DND-41 (cell line): ENCODE measurements around the gene NPC1.
A peak's percentile ranks its signal among the peaks of the same experiment; 100 is the strongest.

Experiments used
- ATAC-seq: fragments of 200-7000 bp; cut with Tn5 transposase; 3 replicates; pipeline ENCODE4 v1.9.1; 2021; ENCODE audit warnings: low read depth; ENCODE audit not compliant: insufficient read depth
- DNase-seq: peaks from one replicate; pipeline ENCODE4 v3.0.0-alpha.2; 2020
- H2AFZ ChIP-seq: 2 replicates; pipeline ENCODE4 v1.6.0; 2012; ENCODE audit warnings: low read depth, low read length
- H3K27ac ChIP-seq: 2 replicates; pipeline ENCODE4 v1.5.1; 2012; ENCODE audit warnings: low read length, inconsistent platforms
- H3K27me3 ChIP-seq: fragments of 200-600 bp; sonication (generic); 2 replicates; pipeline ENCODE4 v1.6.0; 2012; ENCODE audit warnings: low read length, mild to moderate bottlenecking, inconsistent platforms; ENCODE audit not compliant: insufficient read depth, poor library complexity
- H3K36me3 ChIP-seq: 2 replicates; pipeline ENCODE4 v1.5.1; 2012; ENCODE audit warnings: low read length, inconsistent platforms; ENCODE audit not compliant: insufficient read depth
- H3K4me1 ChIP-seq: 2 replicates; pipeline ENCODE4 v1.5.1; 2012; ENCODE audit warnings: mild to moderate bottlenecking, low read length; ENCODE audit not compliant: insufficient read depth
- H3K4me2 ChIP-seq: 2 replicates; pipeline ENCODE4 v1.6.0; 2012; ENCODE audit warnings: mild to moderate bottlenecking, moderate library complexity, low read length, inconsistent platforms; ENCODE audit not compliant: insufficient read depth
- H3K4me3 ChIP-seq, 2 experiments: fragments of 200-600 bp in 1 of 2; shearing (Covaris generic) in 1 of 2; 2 replicates each; pipeline ENCODE4 v1.5.1; 2012 to 2016; ENCODE audit warnings: inconsistent platforms in 2 of 2, low read length in 2 of 2, mild to moderate bottlenecking in 2 of 2, low read depth in 1 of 2, moderate library complexity in 1 of 2
- H3K79me2 ChIP-seq: 2 replicates; pipeline ENCODE4 v1.6.0; 2012; ENCODE audit warnings: low read length, inconsistent platforms; ENCODE audit not compliant: insufficient read depth
- H3K9ac ChIP-seq: 2 replicates; pipeline ENCODE4 v1.6.0; 2012; ENCODE audit warnings: low read depth, mild to moderate bottlenecking, inconsistent platforms, low read length, moderate library complexity
- H3K9me3 ChIP-seq: 2 replicates; pipeline ENCODE4 v1.5.1; 2012; ENCODE audit warnings: low read length, moderate library complexity, mild to moderate bottlenecking, inconsistent platforms; ENCODE audit not compliant: insufficient read depth, severe bottlenecking
- H4K20me1 ChIP-seq: 2 replicates; pipeline ENCODE4 v1.6.0; 2012; ENCODE audit warnings: low read length; ENCODE audit not compliant: insufficient read depth
- CTCF ChIP-seq: IDR thresholded peaks from 2 replicates; pipeline ENCODE4 v1.5.1; 2012; ENCODE audit warnings: borderline replicate concordance, low read length, moderate library complexity, mild to moderate bottlenecking; ENCODE audit not compliant: poor library complexity, severe bottlenecking; ENCODE audit errors: extremely low read depth
- EZH2 ChIP-seq: IDR thresholded peaks from 3 replicates; pipeline ENCODE4 v1.6.1; 2012; ENCODE audit warnings: borderline replicate concordance, low read depth, mild to moderate bottlenecking, moderate library complexity, low read length, inconsistent platforms; ENCODE audit not compliant: severe bottlenecking

NPC1 gene

GRCh38 chr18:23567671-23568070 is 18.6 kb downstream of the NPC1 start:
- no peak overlapping the region for H3K4me2 ChIP-seq
- no peaks in the 10 kb centered on the region for H3K9me3 ChIP-seq
- no peak overlapping the region for H3K9ac ChIP-seq
- H3K36me3 ChIP-seq: peaks cover 75% of the 10 kb centered on the region
- TF ChIP-seq CTCF (no peak), EZH2 (no peak)
- H2AFZ ChIP-seq: no peak overlapping the region
- H3K4me1 ChIP-seq: no peaks in the 10 kb centered on the region
- H3K79me2 ChIP-seq: no peaks in the 10 kb centered on the region
- no peaks in the 10 kb centered on the region for H4K20me1 ChIP-seq
- no peak overlapping the region for H3K27ac ChIP-seq
- DNase-seq (no peak), ATAC-seq (no peak)
- H3K4me3 ChIP-seq: no peak overlapping the region
- H3K27me3 ChIP-seq: no peaks in the 10 kb centered on the region

- Histone ChIP-seq H3K79me2 (no peaks in the 10 kb centered on the region), H2AFZ (no peak overlapping the region), H3K9me3 (no peaks in the 10 kb centered on the region), H3K4me2 (no peak overlapping the region), H3K27me3 (no peaks in the 10 kb centered on the region), H3K9ac (no peak overlapping the region), H3K36me3 (peaks cover 80% of the 10 kb centered on the region), H3K27ac (no peak overlapping the region), H4K20me1 (no peaks in the 10 kb centered on the region), H3K4me1 (no peaks in the 10 kb centered on the region), H3K4me3 (no peak overlapping the region)
- DNase-seq: no peak
- no peak for TF ChIP-seq EZH2
- no peak for TF ChIP-seq CTCF
- no peak for ATAC-seq
These were observed 20.3 kb downstream of the NPC1 start for GRCh38 chr18:23565916-23566547.

- H3K4me2 ChIP-seq: no peak overlapping the region
- DNase-seq (no peak), ATAC-seq (0 out of 3 replicates have a peak, but pooled peaks have one; percentile 33)
- no peak overlapping the region for H2AFZ ChIP-seq
- no peak overlapping the region for H3K4me3 ChIP-seq
- TF ChIP-seq EZH2 (no peak), CTCF (no peak)
- no peaks in the 10 kb centered on the region for H3K79me2 ChIP-seq
- H3K27me3 ChIP-seq: no peaks in the 10 kb centered on the region
- no peaks in the 10 kb centered on the region for H3K9me3 ChIP-seq
- H3K9ac ChIP-seq: no peak overlapping the region
- H3K27ac ChIP-seq: no peak overlapping the region
- no peaks in the 10 kb centered on the region for H4K20me1 ChIP-seq
- H3K4me1 ChIP-seq: no peaks in the 10 kb centered on the region
- peaks cover 75% of the 10 kb centered on the region for H3K36me3 ChIP-seq
These were observed 22.8 kb downstream of the NPC1 start for GRCh38 chr18:23563377-23564043.
